SK-N-SH (cell line): ENCODE results near the gene ZMYND8. TPM values are rescaled to one million over a fixed set of nuclear protein-coding genes. Genes with fewer than 3 reads are reported as not detected.
A peak's percentile ranks its signal among the peaks of the same experiment; 100 is the strongest.

Experiments used
- CTCF ChIA-PET: fragments of 300-600, 350-600 bp; formaldehyde crosslinking; extraction: SDS; loops from one replicate; lab custom pipeline; 2021; lab: Yijun Ruan, JAX
- POLR2A ChIA-PET: fragments of 350-600 bp; sonication (Branson Sonifier 250); formaldehyde crosslinking; extraction: SDS; loops from one replicate; lab custom pipeline; 2020; ENCODE audit warnings: antibody characterized with exemption, inconsistent platforms; lab: Yijun Ruan, JAX
- DNase-seq: peaks from one replicate; pipeline ENCODE4 v3.0.0; 2012
- H2AFZ ChIP-seq: fragments of 200-600 bp; sonication (generic); 2 replicates; pipeline ENCODE4 v1.8.1; 2016; ENCODE audit warnings: antibody characterized with exemption, mild to moderate bottlenecking, low read depth
- H3F3A ChIP-seq: fragments of 200-600 bp; sonication (generic); replicated peaks from 2 replicates; pipeline ENCODE3; 2016; ENCODE audit warnings: antibody characterized with exemption, mild to moderate bottlenecking; ENCODE audit not compliant: insufficient read depth
- H3K27ac ChIP-seq, 2 experiments: fragments of 200-500 bp in 1 of 2; fragments of 200-600 bp in 1 of 2; sonication (Bioruptor generic) in 1 of 2; sonication (generic), shearing (Covaris generic) in 1 of 2; 2 replicates each; pipeline versions ENCODE4 v1.5.1 to v1.6.1; 2014 to 2016; ENCODE audit warnings: low read depth in 2 of 2, inconsistent platforms in 1 of 2, low read length in 1 of 2, mild to moderate bottlenecking in 1 of 2, mixed read lengths in 1 of 2
- H3K27me3 ChIP-seq: fragments of 200-600 bp; sonication (generic), shearing (Covaris generic); 2 replicates; pipeline ENCODE4 v1.6.1; 2016; ENCODE audit warnings: mixed run types; ENCODE audit not compliant: insufficient read depth
- H3K36me3 ChIP-seq, 2 experiments: fragments of 200-500 bp in 1 of 2; fragments of 200-600 bp in 1 of 2; sonication (Bioruptor generic) in 1 of 2; sonication (generic) in 1 of 2; replicated peaks in 1 of 2; 2 replicates each; pipeline versions ENCODE3 to v1.5.1; 2014 to 2016; ENCODE audit warnings: low read length in 1 of 2, mild to moderate bottlenecking in 1 of 2; ENCODE audit not compliant: insufficient read depth in 2 of 2, control insufficient read depth in 1 of 2
- H3K4me1 ChIP-seq, 2 experiments: fragments of 200-500 bp in 1 of 2; fragments of 200-600 bp in 1 of 2; sonication (Bioruptor generic) in 1 of 2; sonication (generic), shearing (Covaris generic) in 1 of 2; 2 replicates each; pipeline versions ENCODE4 v1.5.1 to v1.6.1; 2014 to 2016; ENCODE audit warnings: low read depth in 1 of 2, low read length in 1 of 2, mixed run types in 1 of 2; ENCODE audit not compliant: insufficient read depth in 2 of 2, control insufficient read depth in 1 of 2
- H3K4me2 ChIP-seq: fragments of 200-600 bp; sonication (generic), shearing (Covaris generic); 2 replicates; pipeline ENCODE4 v1.6.1; 2017; ENCODE audit warnings: mixed run types
- H3K4me3 ChIP-seq, 2 experiments: fragments of 200-500 bp in 1 of 2; fragments of 200-600 bp in 1 of 2; sonication (Bioruptor generic) in 1 of 2; sonication (generic), shearing (Covaris generic) in 1 of 2; 2 replicates each; pipeline versions ENCODE4 v1.5.1 to v1.8.1; 2014 to 2016; ENCODE audit warnings: low read depth in 2 of 2, inconsistent platforms in 1 of 2, low read length in 1 of 2, mild to moderate bottlenecking in 1 of 2, mixed read lengths in 1 of 2, moderate library complexity in 1 of 2
- H3K79me2 ChIP-seq: fragments of 200-600 bp; sonication (generic); 2 replicates; pipeline ENCODE4 v1.8.1; 2017; ENCODE audit warnings: mild to moderate bottlenecking; ENCODE audit not compliant: insufficient read depth
- H3K9ac ChIP-seq: fragments of 200-600 bp; sonication (generic); 2 replicates; pipeline ENCODE4 v1.6.1; 2017; ENCODE audit warnings: mixed run types
- H3K9me2 ChIP-seq: fragments of 200-600 bp; sonication (generic); 2 replicates; pipeline ENCODE4 v1.6.1; 2017; ENCODE audit warnings: mixed run types
- H3K9me3 ChIP-seq: fragments of 200-600 bp; sonication (generic); 2 replicates; pipeline ENCODE4 v1.6.1; 2017; ENCODE audit warnings: mixed run types, mild to moderate bottlenecking, moderate library complexity
- H4K20me1 ChIP-seq: fragments of 200-600 bp; sonication (generic); 2 replicates; pipeline ENCODE4 v1.6.1; 2017; ENCODE audit warnings: mild to moderate bottlenecking, mixed run types; ENCODE audit not compliant: insufficient read depth
- CHD2 ChIP-seq: fragments of 150-350 bp; IDR thresholded peaks from 2 replicates; pipeline ENCODE4 v1.6.1; 2018; ENCODE audit warnings: low read length; ENCODE audit not compliant: partially characterized antibody
- ELF1 ChIP-seq: IDR thresholded peaks from 2 replicates; pipeline ENCODE4 v1.4.0; 2012
- EP300 ChIP-seq, 2 experiments: IDR thresholded peaks; 2 replicates each; pipeline versions ENCODE4 v1.4.0 to v1.6.1; 2012; ENCODE audit warnings: borderline replicate concordance in 1 of 2, low read depth in 1 of 2, low read length in 1 of 2
- EZH2phosphoT487 ChIP-seq: fragments of 200-600 bp; sonication (generic); IDR thresholded peaks from 2 replicates; pipeline ENCODE4 v1.6.1; 2017; ENCODE audit warnings: low read depth, mixed run types, mild to moderate bottlenecking, antibody characterized with exemption, moderate library complexity, borderline replicate concordance
- FOSL2 ChIP-seq: IDR thresholded peaks from 2 replicates; pipeline ENCODE4 v1.4.0; 2012; ENCODE audit warnings: low read depth, mild to moderate bottlenecking, moderate library complexity, borderline replicate concordance
- JUND ChIP-seq: IDR thresholded peaks from 2 replicates; pipeline ENCODE4 v1.4.0; 2012
- NFIC ChIP-seq: IDR thresholded peaks from 2 replicates; pipeline ENCODE4 v1.4.0; 2012; ENCODE audit warnings: borderline replicate concordance
- TAF1 ChIP-seq: IDR thresholded peaks from 2 replicates; pipeline ENCODE4 v1.6.1; 2012; ENCODE audit warnings: low read depth, mild to moderate bottlenecking, low read length, moderate library complexity, borderline replicate concordance
- TCF12 ChIP-seq: IDR thresholded peaks from 2 replicates; pipeline ENCODE4 v1.4.0; 2012
- TEAD4 ChIP-seq: IDR thresholded peaks from 2 replicates; pipeline ENCODE4 v1.4.0; 2012; ENCODE audit warnings: mild to moderate bottlenecking, borderline replicate concordance; ENCODE audit not compliant: insufficient read depth
- WGBS: methylation state at CpG from one replicate; pipeline ENCODE4 v1.1.6; 2017; ENCODE audit warnings: low lambda C conversion rate; 5-methylcytosine and 5-hydroxymethylcytosine counted together
- polyA plus RNA-seq, 3 experiments: library from polyadenylated mRNA; depleted of rRNA; stranded (reverse); fragments of >200 nt; gene quantifications; 2 replicates each; pipeline ENCODE4 v1.2.3, GENCODE V29; 2012
- TF ChIP-seq, protein P1 (sequence below): IDR thresholded peaks from 2 replicates; pipeline ENCODE4; 2012
- TF ChIP-seq, protein P2 (sequence below): IDR thresholded peaks from 2 replicates; pipeline ENCODE4 v1.6.1; 2012; ENCODE audit warnings: mild to moderate bottlenecking, low read depth, low read length, moderate library complexity
- TF ChIP-seq, protein P3 (sequence below): IDR thresholded peaks from 2 replicates; pipeline ENCODE4 v1.4.0; 2012; ENCODE audit warnings: low read depth

The ZMYND8 gene
- polyA plus RNA-seq, 1 of the 3 experiments (the other 2 are of a cell fraction): 25.3 TPM

DNA sequence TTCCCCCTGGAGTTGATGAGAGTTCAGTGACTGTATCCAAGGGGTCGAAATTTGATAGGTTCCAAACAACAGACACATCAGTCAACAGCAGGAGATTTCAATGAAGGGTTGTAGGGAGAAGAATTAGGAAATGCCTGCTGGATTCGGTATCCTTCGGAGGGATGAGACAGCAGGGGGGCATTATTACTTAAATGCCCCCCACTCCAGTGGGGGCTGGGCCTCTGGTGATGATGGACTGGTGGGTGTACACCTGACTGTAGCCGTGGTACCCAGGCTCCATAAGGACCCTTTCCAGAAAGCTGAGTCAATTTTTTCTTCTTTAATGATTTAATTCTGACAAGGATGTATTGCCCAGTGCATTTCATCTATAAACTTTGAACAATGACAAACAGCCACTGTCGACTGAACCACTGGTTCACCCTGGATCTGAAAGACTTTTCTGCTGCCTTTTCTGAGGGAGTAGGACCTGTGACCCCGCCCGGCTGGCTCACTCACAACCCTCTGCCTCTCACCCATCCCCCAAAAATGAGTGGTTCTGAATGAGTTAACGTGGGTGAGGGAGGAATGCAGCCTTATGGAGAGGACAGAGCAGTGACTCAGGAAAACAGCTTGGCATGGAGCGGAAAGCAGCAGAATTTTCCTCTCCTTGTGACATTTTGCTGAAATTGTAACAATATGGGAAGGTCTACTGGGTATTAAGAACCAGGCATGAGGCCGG is 41.0 kb downstream of the ZMYND8 start:
- Histone ChIP-seq H3K9me3 (no peaks in the 10 kb centered on the region), H3K9ac (peak overlapping the region; percentile 71), H3K27me3 (no peaks in the 10 kb centered on the region), H3K4me2 (peak overlapping the region; percentile 32), H4K20me1 (no peaks in the 10 kb centered on the region), H3K36me3 (peaks cover 0 to 16% of the 10 kb centered on the region in 2 experiments), H3K27ac (peak overlapping the region; percentile 47 to 98; a peak in 3 of 4 replicates), H3F3A (peaks cover 53% of the 10 kb centered on the region), H3K4me3 (no peak overlapping the region), H3K9me2 (no peaks in the 10 kb centered on the region), H3K4me1 (peaks cover 29 to 57% of the 10 kb centered on the region in 2 experiments), H3K79me2 (peaks cover 96% of the 10 kb centered on the region), H2AFZ (no peak overlapping the region)
- 29% methylated on average over 9 of the region's 10 CpGs for WGBS
- DNase-seq: no peak
- CTCF ChIA-PET: interaction anchor here (1.2 to 1.5 kb wide), 4 partner anchors 10 to 69 kb away, joined by 3 to 8 read pairs (median 4); no protein-coding TSS in a partner anchor
- TF ChIP-seq ELF1 (no peak), EZH2phosphoT487 (no peak), TEAD4 (peak; percentile 72; the same call in 1 of the 2 replicates), EP300 (IDR thresholded peaks at IDR 0.05; ENCODE audit: borderline replicate concordance in 1 of 2, low read depth in 1 of 2, low read length in 1 of 2) (peak in 1 of 2 experiments; percentile 70; a peak in 2 of 4 replicates), CHD2 (no peak), JUND (peak; percentile 65), TAF1 (0 out of 2 replicates have a peak, but pooled peaks have one; percentile 28), TCF12 (peak; percentile 79), FOSL2 (peak; percentile 76), NFIC (peak; percentile 60; the same call in 1 of the 2 replicates)
- TF ChIP-seq, protein P1, sequence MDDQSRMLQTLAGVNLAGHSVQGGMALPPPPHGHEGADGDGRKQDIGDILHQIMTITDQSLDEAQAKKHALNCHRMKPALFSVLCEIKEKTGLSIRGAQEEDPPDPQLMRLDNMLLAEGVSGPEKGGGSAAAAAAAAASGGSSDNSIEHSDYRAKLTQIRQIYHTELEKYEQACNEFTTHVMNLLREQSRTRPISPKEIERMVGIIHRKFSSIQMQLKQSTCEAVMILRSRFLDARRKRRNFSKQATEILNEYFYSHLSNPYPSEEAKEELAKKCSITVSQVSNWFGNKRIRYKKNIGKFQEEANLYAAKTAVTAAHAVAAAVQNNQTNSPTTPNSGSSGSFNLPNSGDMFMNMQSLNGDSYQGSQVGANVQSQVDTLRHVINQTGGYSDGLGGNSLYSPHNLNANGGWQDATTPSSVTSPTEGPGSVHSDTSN: peak; percentile 6; the same call in 1 of the 2 replicates
- TF ChIP-seq, protein P2, sequence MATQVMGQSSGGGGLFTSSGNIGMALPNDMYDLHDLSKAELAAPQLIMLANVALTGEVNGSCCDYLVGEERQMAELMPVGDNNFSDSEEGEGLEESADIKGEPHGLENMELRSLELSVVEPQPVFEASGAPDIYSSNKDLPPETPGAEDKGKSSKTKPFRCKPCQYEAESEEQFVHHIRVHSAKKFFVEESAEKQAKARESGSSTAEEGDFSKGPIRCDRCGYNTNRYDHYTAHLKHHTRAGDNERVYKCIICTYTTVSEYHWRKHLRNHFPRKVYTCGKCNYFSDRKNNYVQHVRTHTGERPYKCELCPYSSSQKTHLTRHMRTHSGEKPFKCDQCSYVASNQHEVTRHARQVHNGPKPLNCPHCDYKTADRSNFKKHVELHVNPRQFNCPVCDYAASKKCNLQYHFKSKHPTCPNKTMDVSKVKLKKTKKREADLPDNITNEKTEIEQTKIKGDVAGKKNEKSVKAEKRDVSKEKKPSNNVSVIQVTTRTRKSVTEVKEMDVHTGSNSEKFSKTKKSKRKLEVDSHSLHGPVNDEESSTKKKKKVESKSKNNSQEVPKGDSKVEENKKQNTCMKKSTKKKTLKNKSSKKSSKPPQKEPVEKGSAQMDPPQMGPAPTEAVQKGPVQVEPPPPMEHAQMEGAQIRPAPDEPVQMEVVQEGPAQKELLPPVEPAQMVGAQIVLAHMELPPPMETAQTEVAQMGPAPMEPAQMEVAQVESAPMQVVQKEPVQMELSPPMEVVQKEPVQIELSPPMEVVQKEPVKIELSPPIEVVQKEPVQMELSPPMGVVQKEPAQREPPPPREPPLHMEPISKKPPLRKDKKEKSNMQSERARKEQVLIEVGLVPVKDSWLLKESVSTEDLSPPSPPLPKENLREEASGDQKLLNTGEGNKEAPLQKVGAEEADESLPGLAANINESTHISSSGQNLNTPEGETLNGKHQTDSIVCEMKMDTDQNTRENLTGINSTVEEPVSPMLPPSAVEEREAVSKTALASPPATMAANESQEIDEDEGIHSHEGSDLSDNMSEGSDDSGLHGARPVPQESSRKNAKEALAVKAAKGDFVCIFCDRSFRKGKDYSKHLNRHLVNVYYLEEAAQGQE: peak; percentile 33; the same call in 1 of the 2 replicates
- TF ChIP-seq, protein P3, sequence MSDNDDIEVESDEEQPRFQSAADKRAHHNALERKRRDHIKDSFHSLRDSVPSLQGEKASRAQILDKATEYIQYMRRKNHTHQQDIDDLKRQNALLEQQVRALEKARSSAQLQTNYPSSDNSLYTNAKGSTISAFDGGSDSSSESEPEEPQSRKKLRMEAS: peak; percentile 84
- POLR2A ChIA-PET: no interaction called here
